Measurements from ENCODE around the gene POP4.

The POP4 gene

DNA sequence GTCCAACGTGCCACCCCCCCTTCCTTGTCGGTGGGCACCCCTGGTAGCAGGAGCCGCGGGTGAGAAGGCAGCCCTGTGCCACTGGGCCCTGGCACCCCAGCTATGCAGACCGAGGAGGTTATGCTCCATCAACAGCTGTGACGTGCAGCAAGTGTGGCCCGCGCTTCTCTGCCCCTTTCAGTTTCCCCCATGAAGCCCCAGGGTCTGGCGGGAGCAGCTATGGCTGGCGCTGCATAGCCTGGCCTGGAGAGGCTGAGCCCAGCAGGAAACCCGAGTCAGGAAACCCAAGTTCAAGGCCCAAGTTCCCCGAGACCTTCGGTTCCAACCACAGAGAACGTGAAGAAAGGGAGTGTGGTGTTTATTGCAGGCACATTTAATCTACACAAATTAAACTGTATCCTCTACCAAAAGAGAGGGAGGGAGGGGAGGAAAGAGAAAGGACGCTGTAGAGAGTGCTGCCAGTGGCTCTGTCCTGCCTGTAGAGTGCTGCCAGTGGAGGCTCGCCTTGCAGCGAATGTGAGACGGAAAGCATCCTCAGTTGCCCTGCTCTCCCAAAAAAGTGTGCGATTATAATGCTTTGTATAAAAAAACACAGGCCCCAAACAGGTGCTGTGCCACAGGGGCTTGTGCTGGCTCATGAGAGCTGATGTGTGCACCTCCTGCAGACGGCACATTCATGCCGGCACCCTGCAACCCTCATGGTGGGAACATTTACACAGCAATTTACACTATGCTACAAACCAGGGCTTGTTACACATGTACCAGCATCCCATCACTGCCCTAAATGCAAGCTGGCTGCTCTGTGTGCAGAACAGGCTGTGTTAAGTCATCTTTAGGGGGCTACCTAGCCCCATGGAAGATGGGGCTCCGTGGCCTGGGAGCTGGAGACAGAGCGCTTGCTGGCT, 16.3 kb downstream of the POP4 start:
- no peak overlapping the region for H3K4me2 ChIP-seq (ENCODE audit: low read length)

DNA sequence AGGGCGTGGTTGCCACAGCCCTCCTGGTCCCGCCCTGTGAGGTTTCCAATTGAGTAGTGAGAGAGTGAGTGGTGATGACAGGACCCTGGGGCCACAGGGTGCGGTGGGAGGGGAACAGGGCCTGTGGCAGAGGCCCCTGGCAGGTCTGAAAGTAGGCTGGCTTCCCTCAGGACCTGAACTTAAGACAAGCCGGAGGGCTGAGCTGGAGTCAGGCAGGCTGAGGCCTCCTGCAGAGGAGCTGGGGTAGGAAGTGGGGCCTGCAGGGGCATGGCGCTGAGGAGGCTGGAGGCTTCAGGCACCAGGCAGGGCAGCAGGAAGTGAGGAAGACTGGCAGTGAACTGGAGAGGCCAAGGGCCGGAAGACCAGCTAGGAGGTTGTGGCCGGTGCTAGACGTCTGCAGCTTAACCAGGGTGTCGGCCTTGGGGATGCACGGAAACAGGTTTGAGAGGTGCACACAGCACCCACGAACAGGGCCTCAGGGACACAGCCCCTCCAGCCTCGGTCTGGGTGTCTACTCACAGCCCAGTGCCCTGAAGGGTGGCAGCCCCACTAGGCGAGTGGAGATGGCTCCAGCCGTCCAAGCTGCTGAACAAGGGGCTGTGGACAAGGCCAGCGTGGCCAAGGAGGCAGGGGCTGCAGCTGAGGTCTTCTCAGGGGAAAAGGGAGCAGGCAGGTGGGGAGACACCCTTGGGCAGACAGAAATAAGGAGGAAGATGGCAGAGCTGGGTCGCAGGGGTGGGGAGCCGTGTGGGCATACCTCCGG, 17.8 kb downstream of the POP4 start:
- Histone ChIP-seq H3K4me1 (ENCODE audit: insufficient read depth, low read length, severe bottlenecking) (no peaks in the 10 kb centered on the region), H2AFZ (ENCODE audit: low read length) (no peak overlapping the region), H3K9me2 (ENCODE audit: low read depth, low read length) (no peaks in the 10 kb centered on the region), H3K36me3 (ENCODE audit: insufficient read depth, low read length) (no peaks in the 10 kb centered on the region), H3K4me2 (ENCODE audit: low read length) (no peak overlapping the region), H3K79me2 (ENCODE audit: insufficient read depth, low read length) (no peaks in the 10 kb centered on the region), H3K27me3 (ENCODE audit: insufficient read depth, low read length) (no peaks in the 10 kb centered on the region; the same call in 1 of the 2 replicates), H3K9me3 (ENCODE audit: low read length) (no peaks in the 10 kb centered on the region), H4K20me1 (ENCODE audit: insufficient read depth, low read length) (no peaks in the 10 kb centered on the region), H3K4me3 (ENCODE audit: low read depth, low read length, poor library complexity, severe bottlenecking) (no peak overlapping the region), H3K9ac (ENCODE audit: low read length) (no peak overlapping the region), H3F3A (ENCODE audit: insufficient read depth, low read length) (no peaks in the 10 kb centered on the region), H3K27ac (ENCODE audit: low read depth, low read length, poor library complexity, severe bottlenecking) (no peak overlapping the region)
- no peak for TF ChIP-seq EZH2 (IDR thresholded peaks at IDR 0.05; ENCODE audit: borderline replicate concordance, low read length)
- TF ChIP-seq, protein P1, sequence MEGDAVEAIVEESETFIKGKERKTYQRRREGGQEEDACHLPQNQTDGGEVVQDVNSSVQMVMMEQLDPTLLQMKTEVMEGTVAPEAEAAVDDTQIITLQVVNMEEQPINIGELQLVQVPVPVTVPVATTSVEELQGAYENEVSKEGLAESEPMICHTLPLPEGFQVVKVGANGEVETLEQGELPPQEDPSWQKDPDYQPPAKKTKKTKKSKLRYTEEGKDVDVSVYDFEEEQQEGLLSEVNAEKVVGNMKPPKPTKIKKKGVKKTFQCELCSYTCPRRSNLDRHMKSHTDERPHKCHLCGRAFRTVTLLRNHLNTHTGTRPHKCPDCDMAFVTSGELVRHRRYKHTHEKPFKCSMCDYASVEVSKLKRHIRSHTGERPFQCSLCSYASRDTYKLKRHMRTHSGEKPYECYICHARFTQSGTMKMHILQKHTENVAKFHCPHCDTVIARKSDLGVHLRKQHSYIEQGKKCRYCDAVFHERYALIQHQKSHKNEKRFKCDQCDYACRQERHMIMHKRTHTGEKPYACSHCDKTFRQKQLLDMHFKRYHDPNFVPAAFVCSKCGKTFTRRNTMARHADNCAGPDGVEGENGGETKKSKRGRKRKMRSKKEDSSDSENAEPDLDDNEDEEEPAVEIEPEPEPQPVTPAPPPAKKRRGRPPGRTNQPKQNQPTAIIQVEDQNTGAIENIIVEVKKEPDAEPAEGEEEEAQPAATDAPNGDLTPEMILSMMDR (IDR thresholded peaks at IDR 0.05; ENCODE audit: low read length), result no peak

More for the DNA sequence above, 16.3 kb downstream of the POP4 start:
- H3K36me3 ChIP-seq (ENCODE audit: insufficient read depth, low read length), result no peaks in the 10 kb centered on the region
- TF ChIP-seq, protein P1 (IDR thresholded peaks at IDR 0.05; ENCODE audit: low read length), result no peak
- no peaks in the 10 kb centered on the region for H3K4me1 ChIP-seq (ENCODE audit: insufficient read depth, low read length, severe bottlenecking)
- H3K27me3 ChIP-seq (ENCODE audit: insufficient read depth, low read length), result no peaks in the 10 kb centered on the region; the same call in 1 of the 2 replicates
- no peak overlapping the region for H3K4me3 ChIP-seq (ENCODE audit: low read depth, low read length, poor library complexity, severe bottlenecking)
- no peaks in the 10 kb centered on the region for H3K9me3 ChIP-seq (ENCODE audit: low read length)
- H4K20me1 ChIP-seq (ENCODE audit: insufficient read depth, low read length), result no peaks in the 10 kb centered on the region
- H3K79me2 ChIP-seq (ENCODE audit: insufficient read depth, low read length), result no peaks in the 10 kb centered on the region
- no peaks in the 10 kb centered on the region for H3K9me2 ChIP-seq (ENCODE audit: low read depth, low read length)
- no peak overlapping the region for H3K27ac ChIP-seq (ENCODE audit: low read depth, low read length, poor library complexity, severe bottlenecking)
- no peak overlapping the region for H3K9ac ChIP-seq (ENCODE audit: low read length)
- no peaks in the 10 kb centered on the region for H3F3A ChIP-seq (ENCODE audit: insufficient read depth, low read length)
- no peak overlapping the region for H2AFZ ChIP-seq (ENCODE audit: low read length)

DNA sequence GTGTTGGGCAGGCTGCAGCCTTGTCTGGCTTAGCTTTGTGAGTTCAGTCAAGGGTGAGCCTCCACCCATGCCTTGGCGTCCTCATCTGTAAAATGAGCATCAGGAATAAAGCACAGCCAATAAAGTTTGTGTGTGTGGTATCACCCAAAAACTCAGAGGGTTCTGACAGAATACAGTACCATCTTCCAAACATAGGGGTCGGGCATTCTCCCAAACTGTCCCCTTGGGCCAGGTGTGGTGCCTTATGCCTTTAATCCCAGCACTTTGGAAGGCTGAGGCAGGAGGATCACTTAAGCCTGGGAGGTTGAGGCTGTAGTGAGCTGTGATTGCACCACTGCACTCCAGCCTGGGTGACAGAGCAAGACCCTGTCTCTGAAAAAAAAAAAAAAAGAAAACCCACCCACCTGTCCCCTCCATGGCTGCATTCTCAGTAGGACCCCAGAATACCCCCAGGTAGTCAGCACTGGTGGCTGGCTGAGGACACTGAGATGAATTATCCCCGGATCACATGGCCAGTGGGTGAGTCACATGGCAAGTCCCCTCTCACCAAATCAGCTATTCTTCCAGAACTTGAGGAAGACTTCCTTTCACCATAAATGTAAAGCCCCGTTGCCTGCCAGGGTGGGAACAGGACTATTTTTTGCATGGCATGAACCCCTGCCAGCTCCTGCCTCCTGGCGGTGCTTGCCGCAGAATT, 18.6 kb downstream of the POP4 start:
- Histone ChIP-seq H4K20me1 (ENCODE audit: insufficient read depth, low read length) (no peaks in the 10 kb centered on the region), H3K4me2 (ENCODE audit: low read length) (no peak overlapping the region), H3K9ac (ENCODE audit: low read length) (no peak overlapping the region), H3K27me3 (ENCODE audit: insufficient read depth, low read length) (no peaks in the 10 kb centered on the region; the same call in 1 of the 2 replicates), H2AFZ (ENCODE audit: low read length) (no peak overlapping the region), H3K79me2 (ENCODE audit: insufficient read depth, low read length) (no peaks in the 10 kb centered on the region), H3K27ac (ENCODE audit: low read depth, low read length, poor library complexity, severe bottlenecking) (no peak overlapping the region), H3K4me1 (ENCODE audit: insufficient read depth, low read length, severe bottlenecking) (no peaks in the 10 kb centered on the region), H3K9me2 (ENCODE audit: low read depth, low read length) (no peaks in the 10 kb centered on the region), H3F3A (ENCODE audit: insufficient read depth, low read length) (no peaks in the 10 kb centered on the region), H3K36me3 (ENCODE audit: insufficient read depth, low read length) (no peaks in the 10 kb centered on the region), H3K9me3 (ENCODE audit: low read length) (no peaks in the 10 kb centered on the region), H3K4me3 (ENCODE audit: low read depth, low read length, poor library complexity, severe bottlenecking) (no peak overlapping the region)
- TF ChIP-seq EZH2 (IDR thresholded peaks at IDR 0.05; ENCODE audit: borderline replicate concordance, low read length), result no peak
- TF ChIP-seq, protein P1 (IDR thresholded peaks at IDR 0.05; ENCODE audit: low read length), result no peak
